Measurements from ENCODE around the gene CCDC197.

CCDC197 gene

DNA sequence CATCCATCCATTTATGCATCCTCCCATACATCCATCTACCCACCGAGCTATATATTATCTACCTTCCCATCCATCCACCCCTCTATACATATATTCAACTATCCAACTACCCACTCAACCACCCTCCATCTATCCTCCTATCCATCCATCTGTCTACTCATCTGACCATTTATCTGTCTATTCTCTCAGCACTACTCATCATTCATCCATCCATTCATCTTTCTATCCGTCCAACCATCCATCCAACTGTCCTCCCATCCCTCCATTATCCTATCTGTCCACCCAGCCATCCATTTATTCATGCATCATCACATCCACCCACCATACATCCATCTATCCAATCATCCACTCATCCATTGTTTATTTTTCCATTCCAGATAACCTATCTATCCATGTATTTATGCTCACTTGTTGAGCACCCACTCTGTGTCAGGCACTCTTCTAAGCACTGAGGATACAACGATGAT lies 32.2 kb upstream of the CCDC197 start:
- H4K20me1 ChIP-seq = 0 out of 22 replicates have a peak, but pooled peaks cover 0 to 5% (median 0%) of the 10 kb centered on the region in 11 experiments
- H3K27me3 ChIP-seq = no peaks in the 10 kb centered on the region
- H3K27ac ChIP-seq = no peak overlapping the region
- no peak for TF ChIP-seq Cebpa-rat (IDR thresholded peaks at IDR 0.05)
- H3K4me2 ChIP-seq = peak overlapping the region in 7 of 11 experiments; percentile 76 to 93 (median 89); a peak in 14 of 22 replicates
- H3K9ac ChIP-seq = no peak overlapping the region
- H3K9me3 ChIP-seq (replicated peaks in 1 of 11) = 0 out of 22 replicates have a peak, but pooled peaks cover 0 to 9% (median 0%) of the 10 kb centered on the region in 11 experiments
- peaks cover 82 to 100% (median 89%) of the 10 kb centered on the region in 10 experiments for H3K4me1 ChIP-seq
- H3K36me3 ChIP-seq = no peaks in the 10 kb centered on the region
- no peak overlapping the region for H3K4me3 ChIP-seq

DNA sequence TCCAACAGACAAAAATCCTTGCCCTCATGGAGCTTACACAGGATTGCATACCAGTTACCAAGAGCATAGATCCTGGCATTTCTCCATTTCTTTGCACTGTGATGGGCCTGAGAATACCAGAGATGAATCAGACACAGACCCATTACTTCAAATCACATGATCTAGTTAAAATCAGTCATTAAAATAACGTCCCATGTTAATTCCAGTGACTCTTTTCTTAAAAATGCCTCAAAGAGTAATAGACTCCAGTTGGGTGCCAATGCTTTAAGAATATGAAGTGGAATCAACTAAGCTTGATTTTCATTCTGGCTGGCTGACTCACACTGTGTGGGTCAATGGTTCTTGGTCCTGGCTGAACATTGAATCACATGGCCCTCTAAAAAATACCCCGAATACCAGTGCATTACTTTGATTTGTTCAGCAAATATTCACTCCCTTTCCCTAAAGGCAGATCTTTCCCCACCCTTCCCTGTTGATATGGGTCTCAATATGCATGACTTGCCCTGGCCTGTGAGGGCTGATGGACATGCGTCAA lies 31.7 kb upstream of the CCDC197 start:
- no peak overlapping the region; a peak in 1 of 22 replicates for H3K27ac ChIP-seq
- no peak overlapping the region for H3K4me3 ChIP-seq
- no peaks in the 10 kb centered on the region for H3K27me3 ChIP-seq
- no peak overlapping the region for H3K9ac ChIP-seq
- H3K9me3 ChIP-seq (replicated peaks in 1 of 11) = 0 out of 22 replicates have a peak, but pooled peaks cover 0 to 9% (median 0%) of the 10 kb centered on the region in 11 experiments
- H3K36me3 ChIP-seq = no peaks in the 10 kb centered on the region
- 0 out of 22 replicates have a peak, but pooled peaks cover 0 to 5% (median 0%) of the 10 kb centered on the region in 11 experiments for H4K20me1 ChIP-seq
- TF ChIP-seq Cebpa-rat (IDR thresholded peaks at IDR 0.05) = no peak
- H3K4me1 ChIP-seq = peaks cover 81 to 100% (median 89%) of the 10 kb centered on the region in 10 experiments
- peak overlapping the region in 10 of 11 experiments; percentile 1 to 90 (median 38); a peak in 7 of 22 replicates for H3K4me2 ChIP-seq

DNA sequence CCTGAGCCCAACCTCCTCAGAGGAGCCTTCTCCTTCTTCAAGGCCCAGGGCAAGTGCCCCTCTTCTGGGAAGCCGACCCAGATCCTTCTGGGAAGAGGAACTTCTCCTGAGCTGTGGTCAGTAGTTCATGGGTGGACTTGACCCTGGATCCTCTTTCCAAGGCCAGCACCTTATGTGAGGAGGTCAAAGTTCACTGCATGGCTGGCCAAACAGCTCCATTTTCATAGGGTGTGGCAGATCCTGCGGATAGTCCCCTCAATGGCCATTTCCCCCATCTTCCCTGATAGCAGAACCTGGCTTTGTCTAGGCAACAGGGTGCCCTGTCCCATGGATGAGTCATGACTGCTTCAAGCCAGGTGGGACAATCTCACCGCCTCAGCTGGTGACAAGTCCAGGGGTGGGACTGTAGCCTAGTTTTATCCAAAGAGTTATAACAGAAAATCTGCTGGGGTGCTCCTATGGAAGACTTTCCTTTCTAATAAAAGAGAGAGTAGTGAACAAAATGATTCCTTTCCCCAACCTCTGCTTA lies 31.1 kb upstream of the CCDC197 start:
- Histone ChIP-seq H3K36me3 (no peaks in the 10 kb centered on the region), H3K9me3 (replicated peaks in 1 of 11) (0 out of 22 replicates have a peak, but pooled peaks cover 0 to 9% (median 0%) of the 10 kb centered on the region in 11 experiments), H3K4me1 (peaks cover 81 to 100% (median 89%) of the 10 kb centered on the region in 10 experiments), H3K27me3 (0 out of 22 replicates have a peak, but pooled peaks cover 0 to under 1% (median 0%) of the 10 kb centered on the region in 11 experiments), H3K4me3 (no peak overlapping the region), H3K4me2 (peak overlapping the region in 10 of 11 experiments; percentile 1 to 92 (median 84); a peak in 12 of 22 replicates), H4K20me1 (0 out of 22 replicates have a peak, but pooled peaks cover 0 to 5% (median 0%) of the 10 kb centered on the region in 11 experiments), H3K27ac (no peak overlapping the region; a peak in 1 of 22 replicates), H3K9ac (no peak overlapping the region)
- TF ChIP-seq Cebpa-rat (IDR thresholded peaks at IDR 0.05) = no peak

DNA sequence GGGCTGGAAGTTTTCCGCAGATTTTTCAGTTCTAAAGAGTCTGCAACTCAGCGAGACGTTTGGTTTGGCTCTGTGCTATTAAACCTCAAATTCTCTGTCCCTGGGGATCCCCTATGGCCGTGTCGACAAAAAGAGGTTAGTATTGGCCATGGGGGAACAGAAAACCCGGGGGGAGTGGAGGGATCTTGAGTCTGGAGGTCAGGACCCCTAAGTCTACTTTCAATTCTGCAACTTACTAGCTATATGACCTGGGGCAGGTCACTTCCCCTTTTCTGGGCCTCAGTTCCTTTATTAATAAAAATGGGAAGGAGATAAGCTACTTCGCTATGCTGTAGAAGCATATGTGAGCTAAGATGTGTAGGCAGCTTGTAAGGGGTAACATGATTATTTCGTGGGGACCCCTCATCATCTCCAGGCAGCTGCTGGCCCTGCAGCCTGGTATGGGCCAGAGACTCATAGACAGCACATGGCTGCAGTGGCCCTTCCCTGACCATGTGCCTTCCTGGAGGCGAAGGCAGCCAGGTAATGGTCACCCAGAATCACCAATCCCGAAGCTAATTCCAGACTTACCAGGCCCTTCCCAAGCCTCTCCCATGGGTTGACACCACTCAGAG lies 29.4 kb upstream of the CCDC197 start:
- peaks cover 68 to 97% (median 80%) of the 10 kb centered on the region in 10 experiments for H3K4me1 ChIP-seq
- peak overlapping the region in 1 of 10 experiments; percentile 2; a peak in 1 of 20 replicates for H3K4me3 ChIP-seq
- TF ChIP-seq Cebpa-rat (IDR thresholded peaks at IDR 0.05) = no peak
- no peaks in the 10 kb centered on the region for H3K36me3 ChIP-seq
- H3K9ac ChIP-seq = 0 out of 22 replicates have a peak overlapping the region, but pooled peaks of 1 of the 11 experiments have one; percentile 13
- H3K4me2 ChIP-seq = peak overlapping the region; percentile 72 to 92 (median 88)
- peak overlapping the region in 5 of 11 experiments; percentile 20 to 66 (median 27); a peak in 5 of 22 replicates for H3K27ac ChIP-seq
- 0 out of 22 replicates have a peak, but pooled peaks cover 0 to 9% (median 0%) of the 10 kb centered on the region in 11 experiments for H3K9me3 ChIP-seq (replicated peaks in 1 of 11)
- H4K20me1 ChIP-seq = 0 out of 22 replicates have a peak, but pooled peaks cover 0 to 5% (median 0%) of the 10 kb centered on the region in 11 experiments
- H3K27me3 ChIP-seq = 0 out of 22 replicates have a peak, but pooled peaks cover 0 to 5% (median 0%) of the 10 kb centered on the region in 11 experiments

DNA sequence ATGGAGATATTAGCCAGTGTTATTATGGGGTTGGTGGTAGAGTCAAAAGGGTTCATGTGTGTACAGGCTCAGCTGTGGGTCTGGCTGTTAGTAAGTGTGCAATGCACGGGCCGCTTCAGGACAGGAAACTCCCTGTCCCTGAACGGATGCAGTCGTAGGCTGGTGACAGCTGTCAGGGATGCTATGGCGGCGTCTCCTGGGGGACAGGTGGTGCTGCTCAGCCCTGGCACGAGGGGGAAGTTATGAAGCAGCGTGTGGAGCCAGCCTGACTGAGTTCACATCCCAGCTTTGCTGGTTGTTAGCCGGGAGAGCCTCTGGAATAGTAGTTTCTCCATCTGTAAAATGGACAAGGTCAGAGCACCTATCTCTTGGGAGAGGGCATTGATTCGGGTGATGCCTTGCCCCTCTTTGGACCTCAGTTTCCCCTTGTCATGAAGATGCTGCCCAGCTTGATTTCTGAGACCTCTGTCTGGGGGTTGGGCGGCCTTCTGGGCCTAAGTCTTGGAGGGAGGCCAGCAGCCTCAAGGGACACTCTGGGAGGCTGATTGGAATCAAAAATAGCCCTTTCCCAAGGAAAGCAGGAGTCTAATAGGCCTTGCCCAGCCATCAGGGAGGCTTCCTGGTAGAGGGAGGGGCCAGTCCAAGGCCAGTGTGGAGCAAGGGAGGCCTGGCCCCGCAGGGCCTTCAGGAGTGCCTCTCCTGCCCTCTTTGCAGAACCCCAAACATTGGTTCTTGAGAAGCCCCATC lies 27.8 kb upstream of the CCDC197 start:
- no peak for TF ChIP-seq Cebpa-rat (IDR thresholded peaks at IDR 0.05)
- Histone ChIP-seq H3K27ac (peak overlapping the region in 6 of 11 experiments; percentile 34 to 66 (median 48); a peak in 12 of 22 replicates), H3K36me3 (no peaks in the 10 kb centered on the region), H4K20me1 (0 out of 22 replicates have a peak, but pooled peaks cover 0 to 5% (median 0%) of the 10 kb centered on the region in 11 experiments), H3K4me1 (peaks cover 53 to 90% (median 69%) of the 10 kb centered on the region in 10 experiments), H3K9ac (peak overlapping the region in 3 of 11 experiments; percentile 2 to 51 (median 39); a peak in 2 of 22 replicates), H3K9me3 (replicated peaks in 1 of 11) (0 out of 22 replicates have a peak, but pooled peaks cover 0 to 9% (median 0%) of the 10 kb centered on the region in 11 experiments), H3K4me2 (peak overlapping the region; percentile 52 to 92 (median 86)), H3K4me3 (no peak overlapping the region), H3K27me3 (peaks cover 0 to 9% (median 6%) of the 10 kb centered on the region in 11 experiments; a peak in 11 of 22 replicates)

DNA sequence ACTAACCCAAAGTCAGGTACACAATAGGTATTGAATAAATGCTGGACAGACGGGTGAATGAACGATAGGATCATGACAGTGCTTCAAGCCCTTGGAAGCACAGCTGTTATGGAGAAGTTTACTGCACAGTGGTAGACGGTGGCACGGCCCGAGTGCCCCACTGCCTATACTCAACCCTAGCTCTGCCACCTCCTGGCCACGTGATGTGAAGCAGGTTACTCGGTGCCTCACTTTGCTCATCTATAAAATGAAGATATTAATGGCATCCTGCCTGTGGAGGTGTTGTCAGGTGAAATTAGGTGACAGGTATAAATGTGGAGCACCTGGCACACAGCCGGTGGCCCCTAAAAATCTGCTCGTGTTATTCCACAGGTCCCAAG lies 26.5 kb upstream of the CCDC197 start:
- H3K36me3 ChIP-seq = no peaks in the 10 kb centered on the region
- H3K4me1 ChIP-seq = peaks cover 63 to 92% (median 78%) of the 10 kb centered on the region in 10 experiments
- H3K4me3 ChIP-seq = peak overlapping the region; percentile 23 to 57 (median 40); a peak in 14 of 20 replicates
- H3K27ac ChIP-seq = peak overlapping the region in 8 of 11 experiments; percentile 7 to 66 (median 28); a peak in 7 of 22 replicates
- no peak for TF ChIP-seq Cebpa-rat (IDR thresholded peaks at IDR 0.05)
- H4K20me1 ChIP-seq = 0 out of 22 replicates have a peak, but pooled peaks cover 0 to 5% (median 0%) of the 10 kb centered on the region in 11 experiments
- H3K4me2 ChIP-seq = peak overlapping the region; percentile 80 to 96 (median 89)
- H3K9me3 ChIP-seq (replicated peaks in 1 of 11) = 0 out of 22 replicates have a peak, but pooled peaks cover 0 to 9% (median 0%) of the 10 kb centered on the region in 11 experiments
- peak overlapping the region; percentile 11 to 58 (median 48); a peak in 16 of 22 replicates for H3K9ac ChIP-seq
- peaks cover 0 to 21% (median 9%) of the 10 kb centered on the region in 11 experiments; a peak in 12 of 22 replicates for H3K27me3 ChIP-seq

DNA sequence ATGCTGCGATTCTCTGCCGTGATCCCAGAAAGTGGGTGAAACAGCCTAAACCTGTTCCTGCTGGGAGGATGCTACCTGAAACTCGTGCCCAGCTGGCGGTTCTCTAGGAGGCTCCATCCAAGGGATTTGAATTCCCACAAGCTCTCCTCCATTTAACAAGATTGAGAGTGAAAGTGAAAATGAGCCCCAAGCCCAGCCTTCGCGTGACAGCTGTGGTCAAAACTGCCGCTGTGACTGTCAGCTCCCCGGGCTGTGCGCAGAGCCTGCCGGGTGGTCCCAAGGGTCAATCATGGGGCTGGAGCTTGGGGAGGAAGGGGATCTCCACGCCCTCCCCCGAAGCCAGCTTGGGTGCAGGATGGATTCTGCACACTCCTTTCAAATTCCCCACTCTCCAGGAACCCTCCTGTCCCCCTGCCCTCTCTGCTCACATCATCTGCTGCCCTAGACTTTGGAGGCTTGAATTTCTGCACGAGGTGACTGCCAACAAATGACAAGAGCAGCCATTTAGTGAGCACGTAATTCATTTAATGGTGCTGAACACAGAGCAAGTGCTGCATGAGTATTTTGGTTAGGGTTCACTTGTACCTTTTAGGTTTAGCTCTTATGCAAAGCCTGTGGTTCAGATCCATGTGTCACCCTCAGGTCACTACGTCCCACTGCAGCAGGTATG lies 26.0 kb upstream of the CCDC197 start:
- H3K4me1 ChIP-seq = peaks cover 63 to 92% (median 78%) of the 10 kb centered on the region in 10 experiments
- no peaks in the 10 kb centered on the region for H3K36me3 ChIP-seq
- peak overlapping the region; percentile 23 to 57 (median 40); a peak in 14 of 20 replicates for H3K4me3 ChIP-seq
- H3K9me3 ChIP-seq (replicated peaks in 1 of 11) = 0 out of 22 replicates have a peak, but pooled peaks cover 0 to 4% (median 0%) of the 10 kb centered on the region in 11 experiments
- H3K27ac ChIP-seq = peak overlapping the region in 8 of 11 experiments; percentile 7 to 66 (median 28); a peak in 7 of 22 replicates
- no peak for TF ChIP-seq Cebpa-rat (IDR thresholded peaks at IDR 0.05)
- H3K4me2 ChIP-seq = peak overlapping the region; percentile 80 to 96 (median 89)
- H3K9ac ChIP-seq = peak overlapping the region; percentile 11 to 58 (median 48); a peak in 16 of 22 replicates
- H3K27me3 ChIP-seq = peaks cover 0 to 24% (median 9%) of the 10 kb centered on the region in 11 experiments; a peak in 12 of 22 replicates
- 0 out of 22 replicates have a peak, but pooled peaks cover 0 to 5% (median 0%) of the 10 kb centered on the region in 11 experiments for H4K20me1 ChIP-seq
